H1 (cell line): ENCODE results near the gene CCDC191. TPM values are rescaled to one million over a fixed set of nuclear protein-coding genes. Genes with fewer than 3 reads are reported as not detected.

Source experiments
- CTCF ChIA-PET: fragments of 300-600 bp; sonication (Branson Sonifier 250); formaldehyde crosslinking; loops from one replicate; lab custom pipeline; 2021; ENCODE audit not compliant: partially characterized antibody; lab: Charles Lee
- POLR2A ChIA-PET: fragments of 300-600 bp; sonication (Branson Sonifier 250); formaldehyde crosslinking; loops from one replicate; lab custom pipeline; 2021; ENCODE audit warnings: inconsistent platforms; ENCODE audit not compliant: partially characterized antibody; lab: Charles Lee
- DNase-seq, 2 experiments: peaks; one replicate each; pipeline versions ENCODE4 v3.0.0 to v3.0.0-alpha.2; 2010 to 2022; ENCODE audit warnings: low spot score in 2 of 2, low read depth in 1 of 2, mixed read lengths in 1 of 2
- FAIRE-seq: peaks from 2 replicates; lab custom pipeline; 2011; peaks lifted over from hg19 to GRCh38; lab: Jason Lieb, UNC
- H2AFZ ChIP-seq: 2 replicates; pipeline ENCODE4 v1.8.1; 2012; ENCODE audit warnings: low read length, inconsistent platforms
- H2AK5ac ChIP-seq: 2 replicates; pipeline ENCODE4 v1.6.1; 2013; ENCODE audit warnings: low read depth, low read length
- H2BK120ac ChIP-seq: replicated peaks from 2 replicates; pipeline ENCODE3; 2013; ENCODE audit warnings: low read depth, low read length, inconsistent platforms
- H2BK12ac ChIP-seq: 2 replicates; pipeline ENCODE4 v1.6.1; 2013; ENCODE audit warnings: low read depth, low read length
- H2BK15ac ChIP-seq: 2 replicates; pipeline ENCODE4 v1.6.1; 2013; ENCODE audit warnings: low read length
- H2BK20ac ChIP-seq: 2 replicates; pipeline ENCODE4 v1.6.1; 2013; ENCODE audit warnings: low read length
- H2BK5ac ChIP-seq: 2 replicates; pipeline ENCODE4 v1.6.1; 2013; ENCODE audit warnings: low read depth, low read length
- H3K14ac ChIP-seq: 2 replicates; pipeline ENCODE4 v1.6.1; 2013; ENCODE audit warnings: inconsistent platforms; ENCODE audit not compliant: insufficient read length
- H3K18ac ChIP-seq: 2 replicates; pipeline ENCODE4 v1.6.1; 2013; ENCODE audit warnings: low read length; ENCODE audit errors: extremely low read depth
- H3K23ac ChIP-seq: 2 replicates; pipeline ENCODE4 v1.6.1; 2013; ENCODE audit warnings: inconsistent platforms; ENCODE audit not compliant: insufficient read length
- H3K23me2 ChIP-seq: 2 replicates; pipeline ENCODE4 v1.6.1; 2013; ENCODE audit warnings: low read depth, low read length
- H3K27ac ChIP-seq: 2 replicates; pipeline ENCODE4 v1.6.1; 2011; ENCODE audit warnings: low read depth, low read length, inconsistent platforms
- H3K27me3 ChIP-seq, 4 experiments: replicated peaks in 1 of 4; 1 replicate in 1 of 4; 2 replicates in 3 of 4; pipeline versions ENCODE4 v1.6.1 to v1.8.1; 2011 to 2013; ENCODE audit warnings: low read length in 3 of 4, mild to moderate bottlenecking in 3 of 4, inconsistent platforms in 2 of 4, mixed read lengths in 2 of 4, moderate library complexity in 1 of 4; ENCODE audit not compliant: control insufficient read depth in 3 of 4, insufficient read depth in 3 of 4; ENCODE audit errors: extremely low read depth in 1 of 4
- H3K36me3 ChIP-seq, 4 experiments: 2 replicates each; pipeline versions ENCODE4 v1.6.1 to v1.8.1; 2011 to 2013; ENCODE audit warnings: mild to moderate bottlenecking in 4 of 4, low read length in 3 of 4, moderate library complexity in 2 of 4, control low read depth in 1 of 4, inconsistent platforms in 1 of 4; ENCODE audit not compliant: insufficient read depth in 4 of 4, control insufficient read depth in 2 of 4
- H3K4ac ChIP-seq: replicated peaks from 2 replicates; pipeline ENCODE3; 2013; ENCODE audit warnings: low read length, low read depth, mixed read lengths, inconsistent platforms; ENCODE audit not compliant: insufficient read length
- H3K4me1 ChIP-seq, 4 experiments: replicated peaks in 1 of 4; 1 replicate in 1 of 4; 2 replicates in 3 of 4; pipeline versions ENCODE4 v1.6.1 to v1.8.1; 2011 to 2013; ENCODE audit warnings: low read length in 3 of 4, inconsistent platforms in 2 of 4, mixed read lengths in 1 of 4; ENCODE audit not compliant: insufficient read depth in 4 of 4, control insufficient read depth in 3 of 4
- H3K4me2 ChIP-seq, 2 experiments: 2 replicates each; pipeline versions ENCODE4 v1.6.1 to v1.8.1; 2011 to 2013; ENCODE audit warnings: low read depth in 2 of 2, low read length in 2 of 2, control low read depth in 1 of 2, inconsistent platforms in 1 of 2, mild to moderate bottlenecking in 1 of 2; ENCODE audit not compliant: insufficient read depth in 1 of 2
- H3K4me3 ChIP-seq, 4 experiments: fragments of 200-600, 300-600 bp in 1 of 4; sonication (generic), shearing (Covaris generic), sonication (Bioruptor Twin) in 1 of 4; 2 replicates each; pipeline versions ENCODE4 v1.5.1 to v1.8.1; 2011 to 2016; ENCODE audit warnings: low read length in 4 of 4, low read depth in 3 of 4, control low read depth in 2 of 4, inconsistent platforms in 2 of 4, mild to moderate bottlenecking in 2 of 4, mixed read lengths in 1 of 4, moderate library complexity in 1 of 4; ENCODE audit not compliant: insufficient read depth in 2 of 4; ENCODE audit errors: extremely low read depth in 1 of 4
- H3K56ac ChIP-seq: replicated peaks from 2 replicates; pipeline ENCODE3; 2013; ENCODE audit warnings: low read depth, mild to moderate bottlenecking, mixed read lengths, low read length, inconsistent platforms; ENCODE audit not compliant: insufficient read length
- H3K79me1 ChIP-seq: 2 replicates; pipeline ENCODE4 v1.6.1; 2013; ENCODE audit warnings: low read depth, low read length, control low read depth
- H3K79me2 ChIP-seq, 2 experiments: 2 replicates each; pipeline versions ENCODE4 v1.6.1 to v1.8.1; 2012 to 2013; ENCODE audit warnings: low read length in 2 of 2, mild to moderate bottlenecking in 2 of 2, inconsistent platforms in 1 of 2; ENCODE audit not compliant: insufficient read depth in 2 of 2, control insufficient read depth in 1 of 2
- H3K9ac ChIP-seq, 4 experiments: replicated peaks in 1 of 4; 1 replicate in 1 of 4; 2 replicates in 3 of 4; pipeline versions ENCODE4 v1.6.1 to v1.8.1; 2011 to 2013; ENCODE audit warnings: low read depth in 3 of 4, low read length in 3 of 4, control low read depth in 2 of 4, mild to moderate bottlenecking in 2 of 4, moderate library complexity in 2 of 4, inconsistent platforms in 1 of 4; ENCODE audit errors: extremely low read depth in 1 of 4
- H3K9me3 ChIP-seq, 2 experiments: 2 replicates each; pipeline versions ENCODE4 v1.6.1 to v1.8.1; 2012 to 2013; ENCODE audit warnings: mild to moderate bottlenecking in 2 of 2, moderate library complexity in 2 of 2, control low read depth in 1 of 2, inconsistent platforms in 1 of 2, low read depth in 1 of 2, low read length in 1 of 2, mixed read lengths in 1 of 2; ENCODE audit not compliant: insufficient read depth in 2 of 2
- H4K20me1 ChIP-seq, 2 experiments: replicated peaks in 1 of 2; 2 replicates each; pipeline versions ENCODE3 to v1.8.1; 2011 to 2013; ENCODE audit warnings: inconsistent platforms in 2 of 2, low read length in 2 of 2, mild to moderate bottlenecking in 1 of 2; ENCODE audit not compliant: insufficient read depth in 2 of 2, control insufficient read depth in 1 of 2
- H4K5ac ChIP-seq: 2 replicates; pipeline ENCODE4 v1.6.1; 2013; ENCODE audit warnings: low read length, low read depth, mixed read lengths, inconsistent platforms; ENCODE audit not compliant: insufficient read length
- H4K8ac ChIP-seq: 2 replicates; pipeline ENCODE4 v1.8.0; 2013; ENCODE audit warnings: mild to moderate bottlenecking, moderate library complexity, low read length, inconsistent platforms; ENCODE audit not compliant: insufficient read depth; ENCODE audit errors: extremely low read depth
- H4K91ac ChIP-seq: replicated peaks from 2 replicates; pipeline ENCODE3; 2013; ENCODE audit warnings: low read length, mixed read lengths, inconsistent platforms; ENCODE audit not compliant: insufficient read length
- BCL11A ChIP-seq, 2 experiments: IDR thresholded peaks; one replicate each; pipeline ENCODE4 v1.6.1; 2011; ENCODE audit warnings: low read depth in 2 of 2, low read length in 2 of 2, mild to moderate bottlenecking in 2 of 2
- MAX ChIP-seq: IDR thresholded peaks from 2 replicates; pipeline ENCODE4 v1.6.1; 2012; ENCODE audit warnings: inconsistent platforms
- POLR2AphosphoS5 ChIP-seq: IDR thresholded peaks from 2 replicates; pipeline ENCODE4 v1.6.1; 2011; ENCODE audit warnings: low read depth, low read length
- RAD21 ChIP-seq, 2 experiments: IDR thresholded peaks in 1 of 2; conservative IDR thresholded peaks in 1 of 2; 2 replicates each; pipeline ENCODE4 v1.6.1; 2011; ENCODE audit warnings: low read depth in 2 of 2, low read length in 2 of 2, improper control_type of control experiment in 1 of 2, inconsistent platforms in 1 of 2, mild to moderate bottlenecking in 1 of 2, moderate library complexity in 1 of 2
- SAP30 ChIP-seq: fragments of 300-600 bp; sonication (generic); IDR thresholded peaks from 2 replicates; pipeline ENCODE4 v1.7.1; 2012; ENCODE audit warnings: low read length, moderate library complexity, mild to moderate bottlenecking, inconsistent platforms; ENCODE audit not compliant: insufficient read depth, insufficient replicate concordance
- SP1 ChIP-seq: IDR thresholded peaks from 2 replicates; pipeline ENCODE4 v1.6.1; 2011; ENCODE audit warnings: low read depth, low read length
- TBP ChIP-seq: IDR thresholded peaks from 2 replicates; pipeline ENCODE4 v1.6.1; 2011; ENCODE audit warnings: low read depth, low read length, improper control_type of control experiment
- WGBS, 2 experiments: shearing (Covaris generic) in 1 of 2; methylation state at CpG; one replicate each; pipeline versions ENCODE4 v1.1.6 to v1.1.7; 2013 to 2015; ENCODE audit warnings: low lambda C conversion rate in 2 of 2, mixed read lengths in 2 of 2, inconsistent platforms in 1 of 2, low coverage in 1 of 2, missing lambda C conversion rate in 1 of 2; ENCODE audit not compliant: insufficient replicate concordance in 2 of 2, insufficient coverage in 1 of 2, insufficient read length in 1 of 2; ENCODE audit errors: extremely low coverage in 1 of 2, missing lambda C conversion rate in 1 of 2; 5-methylcytosine and 5-hydroxymethylcytosine counted together
- polyA plus RNA-seq, 7 experiments: library from polyadenylated mRNA; depleted of rRNA in 3 of 7; stranded (reverse) in 5 of 7; unstranded in 2 of 7; fragments of >200 nt in 5 of 7; fragments of 200-250 nt in 2 of 7; gene quantifications; 1 replicate in 5 of 7; 2 replicates in 1 of 7; 4 replicates in 1 of 7; pipeline versions ENCODE4 v1.2.1 to v1.2.3, GENCODE V29; 2011 to 2013; ENCODE audit warnings: missing spikeins in 2 of 7, mixed read lengths in 2 of 7
- total RNA-seq: library from RNA; stranded (reverse); fragmentation: NEBNext Ultra II Directional; extraction: Animal tissue kit (Norgen Biotek cat#: 25700); gene quantifications from 2 replicates; pipeline ENCODE4 v1.2.1, GENCODE V29; 2021

CCDC191 gene
- total and polyA plus RNA-seq, 2 of the 8 experiments (the other 6 are each of a cell fraction or from before 2014, with no cell fraction given), result 0.65 to 1.3 TPM

GRCh38 chr3:114022145-114022802 is 34.1 kb downstream of the CCDC191 start:
- ChIA-PET CTCF (interaction anchor here (0.5 to 0.8 kb wide), 2 partner anchors 41 to 501 kb away, joined by 3 read pairs; no protein-coding TSS in a partner anchor), POLR2A (no interaction called here)
- H3K27ac ChIP-seq, result no peak overlapping the region
- no peak for DNase-seq
- peaks cover 0 to 4% (median 0%) of the 10 kb centered on the region in 4 experiments; a peak in 1 of 7 replicates for H3K4me1 ChIP-seq
- no peak overlapping the region for H3K18ac ChIP-seq
- H2AFZ ChIP-seq, result no peak overlapping the region
- no peak overlapping the region for H2BK12ac ChIP-seq
- H3K79me2 ChIP-seq, result no peaks in the 10 kb centered on the region
- no peak overlapping the region for H2BK15ac ChIP-seq
- no peaks in the 10 kb centered on the region for H3K27me3 ChIP-seq
- H2AK5ac ChIP-seq, result no peak overlapping the region
- no peak overlapping the region for H2BK20ac ChIP-seq
- H3K36me3 ChIP-seq, result no peaks in the 10 kb centered on the region
- H4K5ac ChIP-seq, result no peak overlapping the region
- no peaks in the 10 kb centered on the region for H3K23me2 ChIP-seq
- no peak overlapping the region for H3K9ac ChIP-seq
- 84% methylated on average over 4 of the region's 4 CpGs; no CpG with 5 or more reads in 1 of the 2 experiments for whole genome bisulfite sequencing, 2 experiments
- H3K9me3 ChIP-seq, result no peaks in the 10 kb centered on the region
- no peaks in the 10 kb centered on the region for H3K79me1 ChIP-seq
- H3K4me3 ChIP-seq, result no peak overlapping the region
- no peak overlapping the region for H3K56ac ChIP-seq
- no peak overlapping the region for H3K14ac ChIP-seq
- no peak overlapping the region for H4K91ac ChIP-seq
- no peak for TF ChIP-seq POLR2AphosphoS5
- no peak for TF ChIP-seq SP1
- TF ChIP-seq TBP, result no peak
- no peak for TF ChIP-seq MAX
- no peak for TF ChIP-seq BCL11A (IDR thresholded peaks at IDR 0.05; ENCODE audit: low read depth in 2 of 2, low read length in 2 of 2)
- TF ChIP-seq RAD21 (IDR thresholded peaks at IDR 0.05 in 1 of 2, conservative IDR thresholded peaks at IDR 0.05 in 1 of 2; ENCODE audit: low read depth in 2 of 2, low read length in 2 of 2), result no peak
- no peak for TF ChIP-seq SAP30
- TF ChIP-seq, all 59 proteins: peak for 0
- Histone ChIP-seq H4K20me1 (no peaks in the 10 kb centered on the region), H2BK5ac (no peak overlapping the region), H3K4ac (no peak overlapping the region), H3K4me2 (no peak overlapping the region), H4K8ac (no peak overlapping the region), H3K23ac (no peak overlapping the region), H2BK120ac (no peak overlapping the region)
- FAIRE-seq, result no peak
